ENCODE results near the gene UMAD1.
A peak's percentile ranks its signal among the peaks of the same experiment; 100 is the strongest.

Gene UMAD1

DNA sequence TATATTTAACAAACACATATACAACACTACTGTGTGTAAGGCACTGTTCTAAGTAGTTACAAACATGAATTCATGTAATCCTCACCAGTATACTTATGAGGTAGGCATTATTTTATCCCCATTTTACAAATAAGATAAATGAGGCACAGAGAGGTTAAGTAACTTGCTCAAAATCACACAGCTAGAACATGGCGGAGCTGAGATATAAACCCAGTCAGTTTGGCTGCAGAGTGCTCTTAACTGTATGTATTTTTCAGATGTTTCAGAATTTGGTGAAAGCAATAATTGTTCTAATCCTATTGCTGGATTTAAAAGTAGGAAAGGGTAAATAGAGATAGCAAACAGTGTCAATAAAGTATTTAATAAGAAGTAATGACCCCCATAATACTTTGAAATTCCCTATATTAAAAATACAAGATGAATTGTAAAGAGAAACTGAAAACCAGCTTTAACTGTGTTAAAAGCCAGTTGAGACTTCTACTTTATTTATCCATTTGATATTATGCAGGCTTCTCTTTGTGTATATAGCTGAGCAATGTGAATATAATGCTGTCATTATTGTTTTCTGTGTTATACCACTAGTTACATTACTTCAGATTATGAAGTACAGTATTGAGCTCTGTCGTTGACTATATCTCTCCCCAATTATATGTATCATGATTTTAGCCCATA, 110.2 kb downstream of the UMAD1 start:
- Histone ChIP-seq H3K4me3 (ENCODE audit: low read length) (no peak overlapping the region), H3K27me3 (ENCODE audit: control insufficient read depth, insufficient read depth, low read length) (no peaks in the 10 kb centered on the region), H3K4me2 (ENCODE audit: low read length) (no peak overlapping the region), H3K4me1 (ENCODE audit: control insufficient read depth, insufficient read depth, low read length) (no peaks in the 10 kb centered on the region), H3K9ac (ENCODE audit: low read depth, low read length) (no peak overlapping the region), H3K9me3 (replicated peaks; ENCODE audit: low read length) (no peaks in the 10 kb centered on the region), H3K36me3 (ENCODE audit: insufficient read depth, low read length) (no peaks in the 10 kb centered on the region)

DNA sequence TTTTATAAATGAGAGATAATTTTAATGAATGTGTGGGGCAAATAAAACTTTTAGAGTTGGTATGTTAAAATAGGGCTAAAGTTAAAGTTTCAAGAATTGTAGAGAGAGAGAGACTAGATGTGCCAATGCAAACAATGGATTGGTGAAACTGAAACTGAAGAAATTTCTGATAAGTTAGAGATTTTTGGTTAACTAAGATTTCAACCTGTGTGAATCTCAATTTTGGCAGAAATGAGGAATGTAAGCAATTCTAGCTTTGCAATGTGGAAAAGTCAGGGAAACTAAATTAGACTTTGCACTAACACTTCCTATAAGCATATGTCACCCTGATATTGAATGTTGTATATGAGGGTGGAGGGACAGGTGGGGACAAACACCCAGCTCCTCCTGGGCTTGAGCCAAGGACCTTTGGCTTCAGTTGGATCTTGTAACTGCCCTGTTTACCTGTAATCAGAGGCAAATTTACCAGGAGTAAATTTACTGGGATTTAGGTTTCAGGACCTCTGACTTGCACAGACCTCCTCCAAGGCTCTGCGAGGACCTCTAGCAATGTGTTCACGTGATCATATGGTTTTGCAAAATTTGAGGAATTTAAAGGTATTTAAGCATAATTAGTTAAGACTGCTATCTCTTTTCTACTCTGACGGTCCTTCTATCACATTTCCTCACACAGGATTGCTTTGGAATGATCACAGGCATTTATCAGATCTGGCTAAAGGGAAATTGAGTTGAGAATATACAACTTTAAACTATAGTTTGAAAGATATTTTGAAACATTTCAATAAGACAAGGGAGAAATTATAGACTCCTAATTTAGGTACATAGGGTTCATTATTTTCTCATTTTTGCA, 110.9 kb downstream of the UMAD1 start:
- Histone ChIP-seq H3K27me3 (ENCODE audit: control insufficient read depth, insufficient read depth, low read length) (no peaks in the 10 kb centered on the region), H3K9ac (ENCODE audit: low read depth, low read length) (no peak overlapping the region), H3K9me3 (replicated peaks; ENCODE audit: low read length) (no peaks in the 10 kb centered on the region), H3K4me3 (ENCODE audit: low read length) (no peak overlapping the region), H3K4me1 (ENCODE audit: control insufficient read depth, insufficient read depth, low read length) (no peaks in the 10 kb centered on the region), H3K4me2 (ENCODE audit: low read length) (no peak overlapping the region), H3K36me3 (ENCODE audit: insufficient read depth, low read length) (no peaks in the 10 kb centered on the region)

- no peak overlapping the region for H3K9ac ChIP-seq (ENCODE audit: low read depth, low read length)
- peaks cover 10% of the 10 kb centered on the region for H3K4me1 ChIP-seq (ENCODE audit: control insufficient read depth, insufficient read depth, low read length)
- no peak overlapping the region for H3K4me2 ChIP-seq (ENCODE audit: low read length)
- H3K9me3 ChIP-seq (replicated peaks; ENCODE audit: low read length): no peaks in the 10 kb centered on the region
- no peaks in the 10 kb centered on the region for H3K27me3 ChIP-seq (ENCODE audit: control insufficient read depth, insufficient read depth, low read length)
- H3K4me3 ChIP-seq (ENCODE audit: low read length): no peak overlapping the region
- no peaks in the 10 kb centered on the region for H3K36me3 ChIP-seq (ENCODE audit: insufficient read depth, low read length)
These were observed 116.0 kb downstream of the UMAD1 start for GRCh38 chr7:7756577-7756976.

DNA sequence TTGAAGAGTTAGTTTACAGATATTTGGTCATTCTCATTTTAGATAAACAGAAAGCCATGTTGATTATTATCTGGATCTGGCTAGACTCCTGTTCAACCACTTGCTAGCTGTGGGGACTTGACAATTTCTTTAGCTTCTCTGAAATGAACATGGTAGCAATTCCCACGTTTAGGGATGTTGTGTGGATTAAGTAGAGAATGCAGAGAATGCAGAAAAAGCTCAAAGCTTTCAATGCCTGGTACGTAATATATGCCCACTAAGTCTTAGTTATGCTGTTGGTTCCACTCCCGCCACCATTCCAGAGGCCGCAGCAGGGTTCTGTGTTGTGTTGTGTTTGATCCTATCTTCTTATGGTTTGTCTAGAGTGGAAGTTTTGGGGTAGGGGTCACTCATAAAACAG, 117.0 kb downstream of the UMAD1 start:
- Histone ChIP-seq H3K27me3 (ENCODE audit: control insufficient read depth, insufficient read depth, low read length) (no peaks in the 10 kb centered on the region), H3K9me3 (replicated peaks; ENCODE audit: low read length) (no peaks in the 10 kb centered on the region), H3K4me1 (ENCODE audit: control insufficient read depth, insufficient read depth, low read length) (peaks cover 13% of the 10 kb centered on the region), H3K36me3 (ENCODE audit: insufficient read depth, low read length) (no peaks in the 10 kb centered on the region), H3K9ac (ENCODE audit: low read depth, low read length) (no peak overlapping the region), H3K4me2 (ENCODE audit: low read length) (no peak overlapping the region), H3K4me3 (ENCODE audit: low read length) (no peak overlapping the region)

DNA sequence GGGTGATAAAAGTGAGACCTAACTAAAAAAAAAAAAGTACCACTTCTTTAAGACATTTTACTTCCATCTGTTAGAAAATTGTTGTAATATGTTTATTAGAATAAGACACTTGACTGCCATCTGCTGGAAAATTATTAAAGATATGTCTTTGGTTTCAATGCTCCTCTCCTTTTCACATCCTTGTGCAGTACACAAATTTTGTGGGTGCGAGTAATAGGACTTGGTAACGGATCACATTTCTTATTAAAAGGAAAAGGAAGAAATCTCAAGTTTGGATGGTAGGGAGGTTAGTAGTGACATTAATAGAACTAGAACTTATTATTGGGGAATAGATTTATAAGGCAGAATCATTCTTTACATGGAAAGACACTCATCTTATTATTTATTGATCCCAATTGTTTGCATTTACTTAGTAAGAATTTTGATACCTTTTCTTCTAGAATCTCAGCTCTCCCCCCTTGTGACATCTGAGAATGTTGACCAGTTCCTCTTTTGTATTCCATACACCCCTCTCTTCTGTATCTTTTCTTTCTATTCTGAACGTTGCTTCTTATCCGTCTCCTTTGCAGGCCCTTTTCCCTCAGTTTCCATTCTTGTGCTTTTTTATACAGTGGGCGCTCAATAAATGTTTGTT, 120.9 kb downstream of the UMAD1 start:
- H3K9me3 ChIP-seq (replicated peaks; ENCODE audit: low read length): no peaks in the 10 kb centered on the region
- H3K4me3 ChIP-seq (ENCODE audit: low read length): peak overlapping the region; percentile 66
- H3K4me1 ChIP-seq (ENCODE audit: control insufficient read depth, insufficient read depth, low read length): peaks cover 27% of the 10 kb centered on the region
- H3K9ac ChIP-seq (ENCODE audit: low read depth, low read length): peak overlapping the region; percentile 59
- peak overlapping the region; percentile 77 for H3K4me2 ChIP-seq (ENCODE audit: low read length)
- H3K36me3 ChIP-seq (ENCODE audit: insufficient read depth, low read length): no peaks in the 10 kb centered on the region
- H3K27me3 ChIP-seq (ENCODE audit: control insufficient read depth, insufficient read depth, low read length): no peaks in the 10 kb centered on the region

- peak overlapping the region; percentile 59 for H3K9ac ChIP-seq (ENCODE audit: low read depth, low read length)
- H3K4me1 ChIP-seq (ENCODE audit: control insufficient read depth, insufficient read depth, low read length): peaks cover 30% of the 10 kb centered on the region
- no peaks in the 10 kb centered on the region for H3K27me3 ChIP-seq (ENCODE audit: control insufficient read depth, insufficient read depth, low read length)
- H3K4me3 ChIP-seq (ENCODE audit: low read length): peak overlapping the region; percentile 66
- H3K9me3 ChIP-seq (replicated peaks; ENCODE audit: low read length): no peaks in the 10 kb centered on the region
- no peaks in the 10 kb centered on the region for H3K36me3 ChIP-seq (ENCODE audit: insufficient read depth, low read length)
- peak overlapping the region; percentile 77 for H3K4me2 ChIP-seq (ENCODE audit: low read length)
These were observed 121.6 kb downstream of the UMAD1 start for GRCh38 chr7:7761974-7762779.

- no peak overlapping the region for H3K9ac ChIP-seq (ENCODE audit: low read depth, low read length)
- no peak overlapping the region for H3K4me2 ChIP-seq (ENCODE audit: low read length)
- H3K4me3 ChIP-seq (ENCODE audit: low read length): no peak overlapping the region
- H3K27me3 ChIP-seq (ENCODE audit: control insufficient read depth, insufficient read depth, low read length): no peaks in the 10 kb centered on the region
- no peaks in the 10 kb centered on the region for H3K9me3 ChIP-seq (replicated peaks; ENCODE audit: low read length)
- H3K36me3 ChIP-seq (ENCODE audit: insufficient read depth, low read length): no peaks in the 10 kb centered on the region
- peaks cover 35% of the 10 kb centered on the region for H3K4me1 ChIP-seq (ENCODE audit: control insufficient read depth, insufficient read depth, low read length)
These were observed 124.2 kb downstream of the UMAD1 start for GRCh38 chr7:7764520-7765396.

GRCh38 chr7:7765422-7765821, 124.9 kb downstream of the UMAD1 start:
- Histone ChIP-seq H3K4me1 (ENCODE audit: control insufficient read depth, insufficient read depth, low read length) (peaks cover 35% of the 10 kb centered on the region), H3K4me3 (ENCODE audit: low read length) (no peak overlapping the region), H3K27me3 (ENCODE audit: control insufficient read depth, insufficient read depth, low read length) (no peaks in the 10 kb centered on the region), H3K9ac (ENCODE audit: low read depth, low read length) (no peak overlapping the region), H3K36me3 (ENCODE audit: insufficient read depth, low read length) (no peaks in the 10 kb centered on the region), H3K4me2 (ENCODE audit: low read length) (no peak overlapping the region), H3K9me3 (replicated peaks; ENCODE audit: low read length) (no peaks in the 10 kb centered on the region)

DNA sequence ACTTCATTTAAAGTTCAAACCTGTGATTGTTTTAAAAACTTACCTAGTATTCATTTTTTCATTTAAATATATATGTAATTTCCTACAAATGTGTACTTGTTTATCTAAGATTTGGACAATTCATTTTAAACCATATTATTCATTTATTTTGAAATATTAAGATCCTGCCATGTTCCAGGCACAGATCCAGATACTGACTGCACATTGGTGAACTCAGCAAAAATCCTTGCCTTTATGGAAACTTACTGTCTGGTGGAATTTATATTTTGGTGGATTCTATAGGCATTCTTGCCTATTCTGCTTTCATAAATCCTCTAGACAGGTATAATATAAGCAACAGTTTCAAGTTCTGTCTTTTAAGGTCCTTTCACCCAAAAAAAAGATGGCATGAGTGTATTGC, 126.1 kb downstream of the UMAD1 start:
- H3K4me1 ChIP-seq (ENCODE audit: control insufficient read depth, insufficient read depth, low read length): peaks cover 31% of the 10 kb centered on the region
- no peak overlapping the region for H3K4me2 ChIP-seq (ENCODE audit: low read length)
- H3K9me3 ChIP-seq (replicated peaks; ENCODE audit: low read length): no peaks in the 10 kb centered on the region
- H3K9ac ChIP-seq (ENCODE audit: low read depth, low read length): no peak overlapping the region
- no peaks in the 10 kb centered on the region for H3K27me3 ChIP-seq (ENCODE audit: control insufficient read depth, insufficient read depth, low read length)
- H3K4me3 ChIP-seq (ENCODE audit: low read length): no peak overlapping the region
- no peaks in the 10 kb centered on the region for H3K36me3 ChIP-seq (ENCODE audit: insufficient read depth, low read length)

- Histone ChIP-seq H3K9ac (ENCODE audit: low read depth, low read length) (no peak overlapping the region), H3K27me3 (ENCODE audit: control insufficient read depth, insufficient read depth, low read length) (no peaks in the 10 kb centered on the region), H3K4me2 (ENCODE audit: low read length) (no peak overlapping the region), H3K4me1 (ENCODE audit: control insufficient read depth, insufficient read depth, low read length) (peaks cover 44% of the 10 kb centered on the region), H3K9me3 (replicated peaks; ENCODE audit: low read length) (no peaks in the 10 kb centered on the region), H3K36me3 (ENCODE audit: insufficient read depth, low read length) (no peaks in the 10 kb centered on the region), H3K4me3 (ENCODE audit: low read length) (no peak overlapping the region)
These were observed 128.6 kb downstream of the UMAD1 start for GRCh38 chr7:7768977-7769709.

All from skeletal muscle satellite cell (primary cell).